ENCODE results near the gene CRISPLD2.

DNA sequence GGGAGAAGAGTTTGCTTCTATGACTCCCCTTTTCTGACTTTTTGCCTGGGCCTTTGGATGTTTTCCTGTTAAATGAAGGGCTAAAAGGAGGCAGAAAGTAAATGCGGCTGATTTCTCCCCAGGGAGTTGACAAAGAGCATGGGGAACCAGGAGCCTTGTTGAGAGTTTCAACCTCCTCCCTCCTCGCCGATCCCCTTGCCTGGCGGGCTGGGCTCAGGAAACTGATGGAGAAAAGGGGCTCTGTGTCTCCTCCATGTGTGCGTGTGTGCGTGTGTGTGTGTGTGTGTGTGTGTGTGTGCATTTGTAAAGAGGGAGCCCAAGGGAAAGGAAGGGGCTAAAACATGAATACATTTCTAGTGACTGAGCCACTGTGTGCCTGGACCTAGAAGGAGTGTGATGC lies 97.1 kb downstream of the CRISPLD2 start:
- TF ChIP-seq, protein P1, sequence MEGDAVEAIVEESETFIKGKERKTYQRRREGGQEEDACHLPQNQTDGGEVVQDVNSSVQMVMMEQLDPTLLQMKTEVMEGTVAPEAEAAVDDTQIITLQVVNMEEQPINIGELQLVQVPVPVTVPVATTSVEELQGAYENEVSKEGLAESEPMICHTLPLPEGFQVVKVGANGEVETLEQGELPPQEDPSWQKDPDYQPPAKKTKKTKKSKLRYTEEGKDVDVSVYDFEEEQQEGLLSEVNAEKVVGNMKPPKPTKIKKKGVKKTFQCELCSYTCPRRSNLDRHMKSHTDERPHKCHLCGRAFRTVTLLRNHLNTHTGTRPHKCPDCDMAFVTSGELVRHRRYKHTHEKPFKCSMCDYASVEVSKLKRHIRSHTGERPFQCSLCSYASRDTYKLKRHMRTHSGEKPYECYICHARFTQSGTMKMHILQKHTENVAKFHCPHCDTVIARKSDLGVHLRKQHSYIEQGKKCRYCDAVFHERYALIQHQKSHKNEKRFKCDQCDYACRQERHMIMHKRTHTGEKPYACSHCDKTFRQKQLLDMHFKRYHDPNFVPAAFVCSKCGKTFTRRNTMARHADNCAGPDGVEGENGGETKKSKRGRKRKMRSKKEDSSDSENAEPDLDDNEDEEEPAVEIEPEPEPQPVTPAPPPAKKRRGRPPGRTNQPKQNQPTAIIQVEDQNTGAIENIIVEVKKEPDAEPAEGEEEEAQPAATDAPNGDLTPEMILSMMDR (IDR thresholded peaks at IDR 0.05 in 8 of 11, conservative IDR thresholded peaks at IDR 0.05 in 3 of 11): no peak
- TF ChIP-seq POLR2A (IDR thresholded peaks at IDR 0.05) (no peak), POLR2AphosphoS5 (IDR thresholded peaks at IDR 0.05) (no peak)

Data from spleen (tissue), 7 donors.